ENCODE measurements around the gene DIP2B.

DIP2B gene

GRCh38 chr12:50508414-50508813 is 3.6 kb downstream of the DIP2B start:
- DNase-seq (ENCODE audit: low read depth), result no peak
- TF ChIP-seq, protein P1, sequence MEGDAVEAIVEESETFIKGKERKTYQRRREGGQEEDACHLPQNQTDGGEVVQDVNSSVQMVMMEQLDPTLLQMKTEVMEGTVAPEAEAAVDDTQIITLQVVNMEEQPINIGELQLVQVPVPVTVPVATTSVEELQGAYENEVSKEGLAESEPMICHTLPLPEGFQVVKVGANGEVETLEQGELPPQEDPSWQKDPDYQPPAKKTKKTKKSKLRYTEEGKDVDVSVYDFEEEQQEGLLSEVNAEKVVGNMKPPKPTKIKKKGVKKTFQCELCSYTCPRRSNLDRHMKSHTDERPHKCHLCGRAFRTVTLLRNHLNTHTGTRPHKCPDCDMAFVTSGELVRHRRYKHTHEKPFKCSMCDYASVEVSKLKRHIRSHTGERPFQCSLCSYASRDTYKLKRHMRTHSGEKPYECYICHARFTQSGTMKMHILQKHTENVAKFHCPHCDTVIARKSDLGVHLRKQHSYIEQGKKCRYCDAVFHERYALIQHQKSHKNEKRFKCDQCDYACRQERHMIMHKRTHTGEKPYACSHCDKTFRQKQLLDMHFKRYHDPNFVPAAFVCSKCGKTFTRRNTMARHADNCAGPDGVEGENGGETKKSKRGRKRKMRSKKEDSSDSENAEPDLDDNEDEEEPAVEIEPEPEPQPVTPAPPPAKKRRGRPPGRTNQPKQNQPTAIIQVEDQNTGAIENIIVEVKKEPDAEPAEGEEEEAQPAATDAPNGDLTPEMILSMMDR (IDR thresholded peaks at IDR 0.05; ENCODE audit: control insufficient read depth, extremely low read depth, insufficient read depth), result no peak
- H3K4me3 ChIP-seq (ENCODE audit: low read depth, low read length), result no peak overlapping the region

DNA sequence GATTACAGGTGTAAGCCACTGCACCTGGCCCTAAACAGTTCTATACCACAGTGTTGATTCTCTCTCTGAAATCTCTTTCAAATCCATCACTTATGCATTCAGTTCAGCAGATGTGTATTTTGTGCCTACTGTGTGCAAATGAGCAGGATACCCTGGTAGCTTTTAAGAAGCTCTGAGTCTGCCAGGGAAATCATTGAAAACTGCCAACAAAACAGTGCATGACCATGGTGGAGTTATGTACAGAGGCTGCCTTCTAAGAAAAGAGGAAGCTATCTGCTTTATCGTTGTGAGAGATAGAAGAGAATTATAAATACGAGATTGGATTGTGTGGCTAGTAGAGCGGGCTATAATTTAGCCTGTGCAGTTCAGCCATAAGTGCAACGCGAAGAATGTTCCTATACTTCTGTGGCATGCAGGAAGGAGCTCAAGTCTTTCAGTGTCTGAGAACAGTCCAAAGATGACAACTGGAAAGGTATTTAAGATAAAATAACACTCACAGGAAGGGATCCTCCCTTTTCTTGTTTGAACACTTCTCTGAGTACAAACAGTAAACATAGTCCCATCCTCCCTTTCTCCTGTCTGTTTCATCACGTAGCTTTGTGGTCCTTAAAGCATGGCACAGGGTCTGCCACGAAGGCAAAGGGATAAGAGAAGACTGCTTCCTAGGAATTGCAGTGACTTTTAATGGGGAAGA is 4.3 kb downstream of the DIP2B start:
- DNase-seq (ENCODE audit: low read depth), result no peak
- H3K4me3 ChIP-seq (ENCODE audit: low read depth, low read length), result no peak overlapping the region
- TF ChIP-seq, protein P1 (IDR thresholded peaks at IDR 0.05; ENCODE audit: control insufficient read depth, extremely low read depth, insufficient read depth), result no peak

GRCh38 chr12:50514526-50515276 is 9.9 kb downstream of the DIP2B start:
- no peak for DNase-seq (ENCODE audit: low read depth)
- TF ChIP-seq, protein P1 (IDR thresholded peaks at IDR 0.05; ENCODE audit: control insufficient read depth, extremely low read depth, insufficient read depth), result no peak
- H3K4me3 ChIP-seq (ENCODE audit: low read depth, low read length), result no peak overlapping the region

- no peak overlapping the region for H3K4me3 ChIP-seq (ENCODE audit: low read depth, low read length)
- DNase-seq (ENCODE audit: low read depth), result no peak
- TF ChIP-seq, protein P1 (IDR thresholded peaks at IDR 0.05; ENCODE audit: control insufficient read depth, extremely low read depth, insufficient read depth), result no peak
Measured at GRCh38 chr12:50515587-50515986, 10.8 kb downstream of the DIP2B start.

GRCh38 chr12:50517421-50518048 is 12.8 kb downstream of the DIP2B start:
- no peak for DNase-seq (ENCODE audit: low read depth)
- TF ChIP-seq, protein P1 (IDR thresholded peaks at IDR 0.05; ENCODE audit: control insufficient read depth, extremely low read depth, insufficient read depth), result no peak
- H3K4me3 ChIP-seq (ENCODE audit: low read depth, low read length), result no peak overlapping the region

GRCh38 chr12:50518090-50518489 is 13.3 kb downstream of the DIP2B start:
- TF ChIP-seq, protein P1 (IDR thresholded peaks at IDR 0.05; ENCODE audit: control insufficient read depth, extremely low read depth, insufficient read depth), result no peak
- no peak overlapping the region for H3K4me3 ChIP-seq (ENCODE audit: low read depth, low read length)
- DNase-seq (ENCODE audit: low read depth), result no peak
